HG02884 (cell line): ENCODE data around the gene NALCN.

Source experiments
- ATAC-seq: cut with Tn5 transposase; IDR thresholded peaks from one replicate; pipeline ENCODE4 v1.9.1; 2021; ENCODE audit warnings: mild to moderate bottlenecking, moderate library complexity; ENCODE audit not compliant: unreplicated experiment

Gene NALCN

GRCh38 chr13:101415358-101416174 is 742 bp downstream of the NALCN start:
- no peak for ATAC-seq

DNA sequence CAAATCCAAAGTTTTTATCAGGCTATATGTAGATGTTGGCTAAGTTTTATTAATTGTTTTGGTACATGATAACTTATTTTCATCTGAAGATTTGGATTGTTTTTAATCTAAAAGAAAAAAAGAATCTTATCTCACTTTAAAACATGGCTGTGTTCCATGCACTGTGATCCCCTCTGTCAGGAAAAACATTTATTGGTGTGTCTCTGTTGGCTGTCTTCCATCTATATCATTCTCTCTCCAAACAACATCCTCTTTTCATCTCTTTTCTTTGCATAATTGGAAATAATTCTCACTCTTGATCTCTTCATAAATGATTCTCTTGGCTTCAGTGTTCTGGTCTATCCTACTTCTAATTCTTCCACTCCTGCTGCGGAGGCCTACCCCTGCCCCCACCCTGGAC is 4.2 kb downstream of the NALCN start:
- ATAC-seq = no peak

DNA sequence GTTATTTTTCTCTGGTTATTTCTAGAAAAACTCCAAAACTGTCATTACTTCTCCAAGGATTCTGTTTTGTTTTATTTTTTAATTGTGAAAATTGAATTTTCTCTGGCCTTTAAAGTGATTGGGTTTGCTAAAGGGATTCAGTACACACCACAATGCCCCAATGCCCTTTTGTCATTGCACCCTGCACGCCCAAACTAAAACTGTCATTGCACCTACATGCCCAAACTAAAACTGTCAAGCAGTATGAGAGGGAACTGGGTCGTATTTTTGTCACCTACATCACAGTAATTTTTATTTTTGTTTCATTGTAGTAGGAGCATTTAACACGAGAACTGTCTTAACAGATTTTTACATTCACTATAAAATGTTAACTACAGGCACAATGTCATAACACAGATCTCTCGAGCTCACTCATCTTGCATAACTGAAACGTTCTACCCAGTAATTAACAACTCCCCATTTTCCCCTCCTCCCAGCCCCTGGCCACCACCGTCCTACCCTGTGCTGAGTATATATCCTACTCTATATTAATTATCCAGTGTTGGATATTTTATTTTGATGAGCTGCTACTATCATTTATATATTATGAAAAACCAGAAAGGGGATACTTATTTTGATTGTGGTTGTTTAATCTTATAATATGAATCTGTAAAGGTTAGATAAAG is 7.2 kb downstream of the NALCN start:
- ATAC-seq = no peak

- no peak for ATAC-seq
Measured at GRCh38 chr13:101408154-101408553, 8.2 kb downstream of the NALCN start.

DNA sequence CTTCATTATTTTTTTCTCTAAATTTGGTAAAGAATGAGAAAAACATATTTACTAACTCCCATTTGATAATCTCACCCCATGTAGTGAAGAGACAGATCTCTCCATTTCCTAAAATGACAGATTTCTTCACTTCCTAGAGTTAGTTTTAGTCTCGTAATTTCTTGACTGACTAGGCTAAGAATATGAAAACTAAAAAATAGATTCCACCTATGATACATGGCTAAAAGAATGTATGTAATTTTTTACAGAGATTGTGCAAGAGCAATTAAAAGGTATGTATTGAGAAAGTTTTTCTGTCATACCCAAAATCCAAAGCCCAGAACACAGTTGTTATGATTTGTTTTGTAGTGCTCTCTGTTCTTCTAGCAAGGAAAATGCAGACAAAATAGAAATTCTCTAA is 9.5 kb downstream of the NALCN start:
- no peak for ATAC-seq

DNA sequence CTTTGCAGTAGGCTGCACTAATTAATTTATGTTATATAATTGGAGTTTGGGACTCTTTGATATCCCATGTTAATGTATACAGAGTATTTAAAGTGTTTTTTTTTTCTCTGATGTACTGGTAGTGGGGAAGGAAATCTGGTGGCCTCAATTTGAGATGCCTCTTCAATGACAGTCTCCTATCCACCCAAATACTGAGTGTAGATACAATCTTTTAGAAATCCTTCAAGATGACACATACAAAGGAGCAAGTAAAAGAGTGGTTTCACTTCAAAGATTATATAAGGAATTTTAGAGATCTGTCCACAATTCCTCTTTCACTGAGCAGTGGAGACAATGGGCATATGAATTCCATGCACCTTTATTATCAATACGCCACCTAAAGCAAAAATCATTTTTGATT is 15.1 kb downstream of the NALCN start:
- no peak for ATAC-seq

DNA sequence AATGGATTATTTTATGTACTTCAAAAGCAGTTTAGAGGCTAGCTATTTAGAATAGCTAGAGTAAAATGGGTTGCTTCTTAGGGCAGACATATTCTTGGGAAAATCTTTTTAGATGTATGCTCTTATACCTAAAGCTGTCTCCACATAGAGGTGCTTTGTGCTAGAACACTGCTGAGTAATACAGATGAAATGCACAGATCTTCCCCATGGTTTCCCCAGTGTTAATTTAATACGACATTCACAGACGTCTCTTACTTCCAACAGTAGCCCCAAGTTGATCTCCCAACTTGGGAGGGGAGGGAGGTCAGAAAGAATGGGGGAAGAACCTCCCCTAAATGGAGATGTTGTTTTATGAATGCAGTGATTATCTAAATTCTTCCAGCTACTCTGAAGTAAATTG is 16.9 kb downstream of the NALCN start:
- no peak for ATAC-seq

- no peak for ATAC-seq
Measured at GRCh38 chr13:101398920-101399319, 17.4 kb downstream of the NALCN start.

DNA sequence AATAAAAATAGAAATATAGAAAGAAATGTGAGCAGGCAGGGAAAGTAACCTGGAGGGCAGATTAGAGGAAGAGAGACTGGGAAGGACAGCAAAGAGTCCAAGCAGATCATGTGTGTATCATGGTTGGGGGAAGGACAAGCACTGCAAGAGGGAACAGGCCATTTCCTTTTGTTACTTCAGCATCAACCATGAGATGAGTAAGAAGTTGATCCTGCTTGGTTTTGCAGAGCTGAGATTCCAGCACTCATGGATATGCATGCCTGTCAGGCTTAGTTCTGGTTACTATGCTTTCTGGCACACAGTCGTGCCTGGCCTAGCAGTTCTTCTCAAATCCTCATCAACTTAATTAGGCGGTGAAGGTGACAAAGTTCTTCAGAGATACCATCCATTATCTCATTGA is 18.1 kb downstream of the NALCN start:
- no peak for ATAC-seq

DNA sequence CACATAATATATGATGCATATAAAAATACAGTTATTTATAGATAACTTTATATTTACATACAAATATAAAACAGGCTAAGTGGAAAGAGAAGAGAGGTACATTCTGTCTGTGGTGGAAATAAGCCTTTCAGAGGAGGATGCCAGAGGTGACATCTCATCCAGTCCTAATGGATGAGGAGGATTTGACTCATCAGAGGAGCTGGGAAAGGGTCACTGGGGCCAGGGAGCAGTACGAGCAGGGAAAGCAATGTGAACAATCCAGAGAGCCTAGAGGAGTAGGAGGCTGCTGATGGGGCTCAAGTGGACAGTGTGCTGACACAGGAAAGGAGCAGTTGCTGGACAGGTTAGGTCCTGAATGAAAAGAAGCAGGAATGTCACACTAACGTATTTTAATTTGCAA is 18.6 kb downstream of the NALCN start:
- ATAC-seq = no peak

DNA sequence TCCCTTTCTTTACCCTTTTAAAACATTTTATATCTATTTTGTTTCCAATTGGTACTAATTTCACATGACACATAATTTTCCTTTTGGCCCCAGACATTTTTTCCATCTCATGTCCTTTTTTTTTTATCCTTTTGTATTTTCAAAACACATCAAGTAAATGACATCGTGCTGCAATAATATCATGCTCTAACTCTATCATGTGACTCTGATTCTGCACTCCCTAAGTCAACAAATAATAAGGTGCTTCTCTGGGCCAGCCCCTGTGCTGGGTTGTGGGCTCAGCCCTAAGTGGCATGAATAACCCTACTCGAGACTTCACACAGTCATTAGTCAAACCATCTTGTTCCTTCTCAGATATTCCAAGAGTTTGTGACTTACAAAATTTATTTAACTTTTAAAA is 21.7 kb downstream of the NALCN start:
- no peak for ATAC-seq

GRCh38 chr13:101393140-101393539 is 23.2 kb downstream of the NALCN start:
- no peak for ATAC-seq

- no peak for ATAC-seq
Measured at GRCh38 chr13:101390461-101390860, 25.8 kb downstream of the NALCN start.

- no peak for ATAC-seq
Measured at GRCh38 chr13:101384929-101385328, 31.4 kb downstream of the NALCN start.

GRCh38 chr13:101383595-101383994 is 32.7 kb downstream of the NALCN start:
- no peak for ATAC-seq

DNA sequence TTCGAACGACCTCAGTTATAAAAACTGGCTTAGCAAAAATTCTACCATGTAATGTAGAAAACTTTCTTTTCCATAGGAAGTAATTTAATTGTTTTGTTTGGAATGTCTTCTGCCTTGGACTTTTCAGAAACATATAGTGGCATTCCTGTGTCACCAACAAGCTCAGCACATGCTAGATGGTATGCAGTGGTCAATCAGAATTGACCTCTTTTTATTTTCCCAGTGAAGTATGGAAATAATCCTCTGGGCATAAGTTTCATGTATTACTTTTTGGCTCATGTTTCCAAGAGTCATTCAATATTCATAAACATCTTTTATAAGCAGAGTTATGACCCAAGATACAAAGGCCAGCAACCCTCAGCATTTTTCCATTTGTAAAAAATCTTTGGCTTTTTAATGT is 33.6 kb downstream of the NALCN start:
- no peak for ATAC-seq

GRCh38 chr13:101382086-101382485 is 34.2 kb downstream of the NALCN start:
- no peak for ATAC-seq

DNA sequence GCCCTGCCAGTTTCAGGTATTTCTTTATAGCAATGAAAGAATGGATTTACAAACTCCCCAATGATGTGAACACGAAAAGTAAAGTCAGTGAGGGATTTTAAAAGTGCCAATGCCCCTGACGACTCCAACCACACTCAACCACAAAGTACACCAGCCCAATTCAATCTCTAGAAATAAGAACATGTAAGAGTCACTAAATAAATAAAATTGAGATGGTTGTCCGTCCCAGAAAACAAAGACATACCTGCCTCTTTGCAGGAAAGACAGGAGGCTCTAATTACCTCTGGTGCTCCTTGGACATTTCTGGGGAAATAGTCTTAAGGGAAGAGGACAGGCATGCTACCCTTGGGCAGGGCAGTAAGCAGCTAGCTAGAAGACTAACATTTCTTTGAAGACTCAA is 55.8 kb downstream of the NALCN start:
- no peak for ATAC-seq

DNA sequence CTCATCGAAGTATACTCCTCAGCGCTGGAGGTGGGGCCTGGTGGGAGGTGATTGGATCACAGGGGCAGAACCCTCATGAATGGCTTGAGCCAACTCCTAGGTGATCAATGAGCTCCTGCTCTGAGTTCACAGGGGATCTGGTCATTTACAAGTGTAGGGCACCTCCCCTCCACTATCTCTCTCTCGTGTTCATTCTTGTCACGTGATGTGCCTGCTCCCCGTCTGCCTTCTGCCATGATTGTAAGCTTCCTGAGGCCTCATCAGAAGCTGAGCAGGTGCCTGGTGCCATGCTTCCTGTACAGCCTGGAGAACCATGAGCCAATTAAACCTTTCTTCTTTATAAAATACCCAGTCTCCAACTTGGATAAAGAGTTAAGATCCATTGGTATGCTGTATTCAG is 61.4 kb downstream of the NALCN start:
- no peak for ATAC-seq

- ATAC-seq = no peak
Measured at GRCh38 chr13:101346942-101347728, 69.2 kb downstream of the NALCN start.

GRCh38 chr13:101346161-101346560 is 70.1 kb downstream of the NALCN start:
- no peak for ATAC-seq
